ENCODE data around the gene NUDT17.
"Not testable (repeated sequence)": the region's sequence is repeated elsewhere in the genome, so short reads cannot be mapped to it uniquely, and the experiment has no call there.

DNA sequence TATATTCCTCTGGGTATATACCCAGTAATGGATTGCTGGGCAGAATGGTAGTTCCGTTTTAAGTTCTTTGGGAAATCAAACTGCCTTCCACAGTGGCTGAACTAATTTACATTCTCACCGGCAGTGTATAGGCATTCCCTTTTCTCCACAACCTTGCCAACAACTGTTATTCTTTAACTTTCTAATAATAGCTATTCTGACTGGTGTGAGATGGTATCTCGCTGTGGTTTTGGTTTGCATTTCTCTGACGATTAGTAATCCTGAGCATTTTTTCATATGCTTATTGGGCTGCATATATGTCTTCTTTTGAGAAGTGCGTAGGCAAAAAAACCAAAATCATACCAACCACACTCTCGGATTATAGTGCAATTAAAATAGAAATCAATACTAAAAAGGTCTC lies 27.3 kb upstream of the NUDT17 start:
- TF ChIP-seq, protein P1, sequence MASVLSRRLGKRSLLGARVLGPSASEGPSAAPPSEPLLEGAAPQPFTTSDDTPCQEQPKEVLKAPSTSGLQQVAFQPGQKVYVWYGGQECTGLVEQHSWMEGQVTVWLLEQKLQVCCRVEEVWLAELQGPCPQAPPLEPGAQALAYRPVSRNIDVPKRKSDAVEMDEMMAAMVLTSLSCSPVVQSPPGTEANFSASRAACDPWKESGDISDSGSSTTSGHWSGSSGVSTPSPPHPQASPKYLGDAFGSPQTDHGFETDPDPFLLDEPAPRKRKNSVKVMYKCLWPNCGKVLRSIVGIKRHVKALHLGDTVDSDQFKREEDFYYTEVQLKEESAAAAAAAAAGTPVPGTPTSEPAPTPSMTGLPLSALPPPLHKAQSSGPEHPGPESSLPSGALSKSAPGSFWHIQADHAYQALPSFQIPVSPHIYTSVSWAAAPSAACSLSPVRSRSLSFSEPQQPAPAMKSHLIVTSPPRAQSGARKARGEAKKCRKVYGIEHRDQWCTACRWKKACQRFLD (CRISPR knock-in tag; IDR thresholded peaks at IDR 0.05): not testable (repeated sequence)
- TF ChIP-seq YY1 (IDR thresholded peaks at IDR 0.05; ENCODE audit: borderline replicate concordance in 1 of 3, control insufficient read depth in 1 of 3, extremely low read depth in 1 of 3, insufficient read depth in 3 of 3, insufficient read length in 1 of 3, insufficient replicate concordance in 2 of 3, low read depth in 1 of 3, low read length in 2 of 3); POLR2A (conservative IDR thresholded peaks at IDR 0.05): not testable (repeated sequence)
- TF ChIP-seq, protein P2, sequence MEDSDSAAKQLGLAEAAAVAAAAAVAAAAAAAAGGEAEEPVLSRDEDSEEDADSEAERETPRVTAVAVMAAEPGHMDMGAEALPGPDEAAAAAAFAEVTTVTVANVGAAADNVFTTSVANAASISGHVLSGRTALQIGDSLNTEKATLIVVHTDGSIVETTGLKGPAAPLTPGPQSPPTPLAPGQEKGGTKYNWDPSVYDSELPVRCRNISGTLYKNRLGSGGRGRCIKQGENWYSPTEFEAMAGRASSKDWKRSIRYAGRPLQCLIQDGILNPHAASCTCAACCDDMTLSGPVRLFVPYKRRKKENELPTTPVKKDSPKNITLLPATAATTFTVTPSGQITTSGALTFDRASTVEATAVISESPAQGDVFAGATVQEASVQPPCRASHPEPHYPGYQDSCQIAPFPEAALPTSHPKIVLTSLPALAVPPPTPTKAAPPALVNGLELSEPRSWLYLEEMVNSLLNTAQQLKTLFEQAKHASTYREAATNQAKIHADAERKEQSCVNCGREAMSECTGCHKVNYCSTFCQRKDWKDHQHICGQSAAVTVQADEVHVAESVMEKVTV (CRISPR knock-in tag; IDR thresholded peaks at IDR 0.05): not testable (repeated sequence)
- TF ChIP-seq, protein P3, sequence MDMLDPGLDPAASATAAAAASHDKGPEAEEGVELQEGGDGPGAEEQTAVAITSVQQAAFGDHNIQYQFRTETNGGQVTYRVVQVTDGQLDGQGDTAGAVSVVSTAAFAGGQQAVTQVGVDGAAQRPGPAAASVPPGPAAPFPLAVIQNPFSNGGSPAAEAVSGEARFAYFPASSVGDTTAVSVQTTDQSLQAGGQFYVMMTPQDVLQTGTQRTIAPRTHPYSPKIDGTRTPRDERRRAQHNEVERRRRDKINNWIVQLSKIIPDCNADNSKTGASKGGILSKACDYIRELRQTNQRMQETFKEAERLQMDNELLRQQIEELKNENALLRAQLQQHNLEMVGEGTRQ (CRISPR knock-in tag; IDR thresholded peaks at IDR 0.05): not testable (repeated sequence)
